Right renal pelvis (tissue), 4 donors: Measurements from ENCODE around the gene IL17RB. TPM values are rescaled to one million over a fixed set of nuclear protein-coding genes. Genes with fewer than 3 reads are reported as not detected.

Experiments
- DNase-seq, 4 donors: peaks; one replicate each; pipeline ENCODE4 v3.0.0-alpha.2; 2013; ENCODE audit warnings: low read depth in 4 of 4, low spot score in 3 of 4, missing footprints in 1 of 4
- polyA plus RNA-seq, 4 donors: library from polyadenylated mRNA; unstranded; fragments of 120-200 nt; gene quantifications; one replicate each; pipeline ENCODE4 v1.2.1, GENCODE V29; 2013; ENCODE audit not compliant: insufficient read length in 4 of 4

IL17RB gene
- polyA plus RNA-seq, 4 donors = 13.4 to 18.4 (median 14.4) TPM

GRCh38 chr3:53828581-53828980 is 17.8 kb upstream of the IL17RB start:
- DNase-seq = no peak

DNA sequence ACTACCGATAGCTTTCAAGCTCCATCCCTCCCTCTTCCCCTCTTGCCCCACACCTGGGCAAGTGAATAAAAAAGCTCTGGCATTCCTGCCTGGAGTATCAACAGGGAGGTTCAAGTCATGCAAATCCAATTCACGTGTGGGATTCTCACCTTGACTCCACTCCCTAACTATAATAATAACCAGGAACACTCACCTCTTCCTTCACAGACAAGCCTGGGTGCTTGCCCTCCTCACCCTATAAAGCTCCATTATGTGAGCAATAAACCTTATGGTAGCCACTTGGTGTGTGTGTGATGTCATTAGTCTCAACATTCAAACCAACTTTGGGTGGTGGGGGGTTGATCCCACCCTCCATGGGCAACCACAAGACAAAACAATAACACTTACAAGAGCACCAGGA is 16.8 kb upstream of the IL17RB start:
- DNase-seq = no peak

DNA sequence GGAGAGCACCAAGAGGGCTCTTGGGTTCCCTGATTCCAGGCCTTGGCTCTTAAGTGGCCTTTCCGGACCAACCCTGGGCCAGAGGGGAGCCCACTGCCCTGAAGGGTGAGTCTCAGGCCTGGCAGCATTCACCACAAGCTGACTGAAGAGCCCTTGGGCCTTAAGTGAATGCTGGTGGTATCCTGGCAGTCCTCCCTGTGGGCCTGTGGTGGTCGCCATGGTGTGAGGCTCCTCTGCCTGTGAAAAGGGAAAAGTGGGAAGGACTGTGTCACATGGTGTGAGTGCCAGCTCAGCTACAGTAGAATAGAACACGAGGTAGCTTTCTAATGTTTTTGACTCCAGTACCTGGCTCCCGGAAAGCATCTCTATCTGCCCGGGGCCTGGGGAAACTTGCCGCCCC is 15.4 kb upstream of the IL17RB start:
- no peak for DNase-seq

DNA sequence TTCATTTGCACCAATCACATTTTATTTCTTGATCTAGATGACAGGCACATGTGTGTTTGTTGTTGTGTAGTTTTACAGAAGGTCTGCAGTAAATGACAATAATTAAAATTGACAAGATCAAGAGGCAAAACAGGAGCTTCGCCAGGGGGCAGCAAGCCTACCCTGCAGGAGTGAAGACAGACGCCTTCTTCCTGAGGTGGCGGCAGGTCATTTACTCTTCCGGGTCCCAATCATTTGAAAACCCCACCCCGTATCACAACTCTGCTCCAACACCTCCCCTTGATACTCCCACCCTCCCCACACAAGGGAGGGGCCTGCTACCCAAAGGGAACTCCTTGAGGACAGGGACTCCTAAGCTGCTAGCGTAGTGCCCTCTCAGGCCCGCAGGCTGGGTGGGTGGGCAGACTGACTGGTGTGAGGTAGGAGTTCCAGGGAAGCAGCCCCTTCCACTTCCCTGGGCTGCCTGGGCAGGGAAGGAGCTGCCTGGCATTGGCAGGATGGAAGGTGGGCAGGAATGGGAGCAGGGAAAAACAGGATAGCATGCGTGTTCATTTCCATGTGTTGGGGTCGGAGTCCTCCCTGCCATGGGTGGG is 13.2 kb upstream of the IL17RB start:
- no peak for DNase-seq

- no peak for DNase-seq
Measured at GRCh38 chr3:53833700-53834099, 12.7 kb upstream of the IL17RB start.

DNA sequence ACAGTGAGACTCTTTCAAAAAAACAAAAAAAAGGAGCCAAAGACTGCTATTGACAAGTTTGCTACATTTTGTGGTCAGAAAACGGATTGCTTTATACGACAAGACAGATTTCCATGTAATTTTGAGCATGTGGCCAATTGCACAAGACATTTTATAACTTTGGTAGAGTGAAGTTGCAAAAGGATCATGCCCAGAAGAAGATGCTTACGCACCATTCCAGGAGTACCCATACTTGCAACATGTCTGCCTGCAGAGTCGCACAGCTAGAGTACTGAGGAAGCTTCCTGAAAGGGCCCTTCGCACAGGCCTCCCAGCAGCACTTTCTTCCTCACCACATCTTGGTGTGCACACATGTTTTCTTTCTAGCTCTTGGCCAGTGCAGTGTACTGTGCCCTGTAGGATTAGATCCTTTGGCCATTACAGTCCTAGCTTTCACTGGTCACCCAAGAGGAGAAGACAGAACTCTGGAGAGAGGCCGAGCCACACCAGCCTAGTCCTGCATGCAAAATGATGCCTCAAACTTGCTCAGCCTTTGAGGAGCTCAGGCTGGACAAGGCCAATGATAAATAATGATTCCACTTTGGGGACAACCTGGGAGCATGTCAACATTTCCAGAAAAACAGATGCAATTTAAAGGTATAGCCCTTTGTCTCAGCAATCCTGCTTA is 11.8 kb upstream of the IL17RB start:
- no peak for DNase-seq

DNA sequence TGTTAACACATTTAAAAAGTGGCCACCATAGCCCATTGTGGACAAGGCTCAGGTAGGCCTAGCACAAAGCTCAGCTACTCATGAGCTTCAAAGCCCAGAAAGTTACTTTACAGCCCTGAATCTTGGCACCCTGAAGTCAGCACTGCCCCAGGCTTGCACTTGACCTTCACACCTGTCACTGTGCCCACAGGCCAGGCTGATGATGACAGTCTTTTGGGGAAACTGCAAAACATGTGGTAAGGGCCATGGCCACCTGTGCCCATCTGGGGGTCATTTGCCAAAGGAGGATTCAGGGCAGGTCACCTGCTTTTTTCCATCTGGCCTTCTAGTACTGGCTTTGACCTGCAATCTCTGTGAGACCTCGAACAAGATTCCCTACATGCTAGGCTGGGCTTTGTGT is 11.1 kb upstream of the IL17RB start:
- DNase-seq = no peak

GRCh38 chr3:53836084-53836872 is 10.1 kb upstream of the IL17RB start:
- no peak for DNase-seq

- no peak for DNase-seq
Measured at GRCh38 chr3:53837331-53837730, 9.0 kb upstream of the IL17RB start.

DNA sequence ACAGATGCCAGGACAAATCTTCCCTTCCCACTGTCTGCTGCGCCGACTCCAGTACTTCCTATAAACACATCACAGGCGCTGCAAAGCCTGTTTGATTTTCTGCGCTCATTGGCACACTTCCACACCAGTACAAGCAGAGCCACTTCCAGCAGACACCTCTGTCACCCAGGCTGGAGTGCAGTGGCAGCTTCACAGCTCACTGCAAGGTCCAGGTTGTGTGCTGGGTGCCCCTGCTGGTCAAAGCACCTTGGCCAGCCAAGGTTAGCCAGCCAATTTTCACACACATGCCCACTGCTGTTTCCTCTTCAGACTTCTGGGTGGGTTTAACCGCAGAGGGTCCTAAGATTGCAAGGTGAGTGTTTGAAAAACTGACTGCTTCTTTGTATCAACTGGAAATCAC is 5.1 kb upstream of the IL17RB start:
- DNase-seq = no peak

DNA sequence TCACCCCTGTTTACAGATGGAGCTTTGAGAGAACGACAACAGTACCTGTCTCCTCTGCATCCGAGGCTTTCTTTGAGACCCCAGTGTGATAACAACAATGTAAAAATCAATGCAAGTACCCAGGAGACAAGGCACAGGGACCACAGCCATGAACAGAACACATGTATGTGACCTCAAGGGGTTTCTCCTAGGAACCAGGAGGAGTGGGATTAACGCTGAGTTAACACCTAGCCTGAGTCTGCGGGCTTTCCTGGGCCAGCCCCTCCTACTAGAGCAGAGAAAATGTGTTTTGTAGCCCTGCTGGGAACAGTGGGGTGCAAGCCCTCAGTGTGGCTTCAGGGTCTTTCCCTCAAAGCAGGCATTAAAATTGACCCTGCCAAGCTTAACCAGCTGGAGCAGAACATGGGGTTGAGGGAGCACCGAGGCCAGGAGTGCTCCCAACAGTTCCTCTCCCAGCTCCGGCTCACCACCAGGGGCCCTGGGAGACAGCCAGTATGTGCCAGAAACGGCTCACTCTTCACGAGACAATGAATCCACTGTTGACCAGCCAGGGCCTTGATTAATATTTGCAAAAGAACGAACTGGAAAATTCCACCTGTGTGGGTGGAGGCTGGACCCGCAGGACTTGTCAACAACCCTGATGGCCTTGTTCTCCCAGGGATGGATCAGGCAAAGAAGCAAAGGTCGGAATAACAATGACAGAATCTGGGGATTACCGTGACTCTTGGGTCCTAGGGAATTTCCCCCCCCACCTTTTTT is 3.8 kb upstream of the IL17RB start:
- peak in 2 of 4 donors; percentile 33 to 37 for DNase-seq

DNA sequence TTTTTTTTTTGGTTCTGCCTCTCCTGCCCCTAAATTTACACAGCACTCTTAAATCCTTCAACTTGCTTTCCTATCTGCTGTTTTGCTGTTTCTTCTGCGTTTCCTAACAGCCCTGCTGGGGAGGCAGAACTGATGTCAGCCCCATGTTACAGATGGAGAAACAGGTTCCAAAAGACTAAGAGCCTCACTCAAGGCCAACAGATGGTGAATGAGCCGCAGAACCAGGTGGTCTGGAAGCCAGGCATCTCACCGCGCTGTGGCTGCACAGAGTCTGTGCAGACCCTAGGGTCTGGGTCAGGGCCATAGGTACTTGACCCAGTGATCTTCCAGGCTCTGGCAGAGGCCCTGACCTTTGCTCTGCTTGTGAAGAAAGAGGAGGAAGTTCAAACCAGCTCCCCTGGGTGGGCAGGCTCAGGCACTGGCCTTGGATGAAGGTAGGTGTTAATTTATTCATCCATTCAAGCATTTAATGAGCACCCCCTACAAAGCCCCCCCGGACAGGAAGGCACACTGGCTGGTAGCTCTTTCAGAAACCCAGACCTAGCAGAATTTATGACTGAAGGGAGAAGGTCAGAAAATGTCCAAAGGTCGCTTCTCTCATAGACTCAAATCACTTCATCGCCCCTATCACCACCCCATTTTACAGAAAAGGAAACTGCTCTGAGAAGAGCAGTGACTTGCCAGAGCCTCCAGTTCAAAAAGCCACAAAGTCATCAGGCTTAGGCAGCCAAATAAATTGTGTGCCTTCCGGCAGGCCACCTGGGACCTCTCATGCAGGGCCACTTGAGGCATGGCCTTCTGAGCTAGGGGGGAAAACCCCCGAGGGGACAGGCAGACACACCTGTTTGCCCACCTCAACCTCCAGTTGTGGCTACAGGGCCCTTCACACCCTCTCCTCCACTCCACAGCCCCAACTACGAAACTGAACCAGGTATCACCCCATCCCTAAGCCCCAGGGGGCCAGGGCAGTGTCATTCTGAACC is 2.9 kb upstream of the IL17RB start:
- DNase-seq = no peak

GRCh38 chr3:53844262-53845102 is 1.9 kb upstream of the IL17RB start:
- no peak for DNase-seq

- peak in 3 of 4 donors; percentile 44 to 57 (median 45) for DNase-seq
Measured at GRCh38 chr3:53845103-53845880, 1.1 kb upstream of the IL17RB start.

DNA sequence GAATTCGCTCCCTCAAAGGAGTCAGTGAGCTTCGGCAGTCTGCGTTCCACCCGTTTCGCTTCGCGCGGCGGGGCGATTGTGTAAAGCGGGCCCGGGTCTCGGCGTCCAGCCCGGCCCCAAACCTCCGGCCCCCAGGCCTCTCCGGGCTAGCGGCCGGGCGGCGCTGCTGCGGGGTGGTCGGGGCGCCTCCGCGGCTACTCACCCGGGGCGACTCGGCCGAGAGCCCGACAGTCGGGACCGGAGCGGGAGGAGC is 561 bp upstream of the IL17RB start:
- no peak for DNase-seq

- no peak for DNase-seq
Measured at GRCh38 chr3:53846851-53847155, 435 bp downstream of the IL17RB start.

DNA sequence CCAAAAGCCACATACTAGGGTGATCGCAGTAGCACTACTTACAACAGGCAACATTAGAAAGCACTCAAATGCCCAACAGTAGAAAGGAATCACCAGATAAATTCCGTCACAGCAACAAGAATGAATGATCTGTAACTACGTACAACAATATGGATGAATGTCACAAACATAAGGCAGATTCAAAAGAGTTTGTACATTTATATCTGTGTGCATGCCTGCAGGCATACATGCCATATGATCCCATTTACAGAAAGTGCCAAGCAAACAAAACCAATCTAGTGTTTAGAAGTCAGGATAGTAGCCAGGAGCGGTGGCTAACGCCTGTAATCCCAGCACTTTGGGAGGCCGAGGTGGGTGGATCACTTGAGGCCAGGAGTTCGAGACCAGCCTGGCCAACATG is 3.5 kb downstream of the IL17RB start:
- no peak for DNase-seq

GRCh38 chr3:53850895-53851294 is 4.5 kb downstream of the IL17RB start:
- peak in 1 of 4 donors; percentile 20 for DNase-seq

DNA sequence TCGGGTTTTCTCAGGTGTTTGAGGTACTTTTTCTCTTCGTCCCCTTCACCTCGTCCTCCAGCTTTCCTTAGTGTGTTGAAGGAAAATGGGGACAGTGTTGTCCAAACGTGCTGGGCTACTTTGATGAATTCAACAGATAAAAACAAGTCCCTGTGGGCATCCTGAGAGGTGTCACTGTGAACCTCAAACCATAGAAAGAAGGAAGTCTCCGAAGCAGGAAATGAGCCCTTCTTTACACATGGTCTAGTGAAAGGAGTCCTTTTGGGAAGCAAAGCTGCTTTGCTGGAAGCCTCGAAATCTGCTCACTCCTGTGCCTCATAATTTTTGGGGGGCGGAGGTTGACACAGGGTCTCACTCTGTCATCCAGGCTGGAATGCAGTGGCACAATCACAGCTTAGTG is 10.6 kb downstream of the IL17RB start:
- DNase-seq = no peak
